ENCODE results near the gene TMEM87B. TPM values are rescaled to one million over a fixed set of nuclear protein-coding genes. Genes with fewer than 3 reads are reported as not detected.

TMEM87B gene
- total RNA-seq, 1 donor from 2014 or later = 11.7 TPM

DNA sequence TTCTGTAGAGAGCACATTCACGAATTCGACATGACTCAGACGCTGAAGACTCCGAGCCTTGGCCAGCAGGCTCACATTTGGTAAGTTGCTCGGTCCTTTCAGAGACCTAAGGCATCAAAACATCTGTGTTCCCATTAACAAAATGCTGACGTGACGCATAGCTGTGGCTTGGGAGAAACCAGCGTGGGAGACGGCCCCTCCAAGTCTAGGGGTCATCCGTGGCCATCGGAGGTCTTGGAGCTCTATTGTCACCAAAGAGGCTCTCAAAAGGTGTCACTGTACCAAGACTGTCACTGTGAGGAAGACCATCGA, 98.1 kb downstream of the TMEM87B start:
- Histone ChIP-seq H3K4me3 (no peak overlapping the region), H3K36me3 (no peaks in the 10 kb centered on the region), H3K27ac (no peak overlapping the region), H3K4me1 (no peaks in the 10 kb centered on the region), H3K9me3 (no peaks in the 10 kb centered on the region), H3K27me3 (no peaks in the 10 kb centered on the region)
- TF ChIP-seq, protein P1, sequence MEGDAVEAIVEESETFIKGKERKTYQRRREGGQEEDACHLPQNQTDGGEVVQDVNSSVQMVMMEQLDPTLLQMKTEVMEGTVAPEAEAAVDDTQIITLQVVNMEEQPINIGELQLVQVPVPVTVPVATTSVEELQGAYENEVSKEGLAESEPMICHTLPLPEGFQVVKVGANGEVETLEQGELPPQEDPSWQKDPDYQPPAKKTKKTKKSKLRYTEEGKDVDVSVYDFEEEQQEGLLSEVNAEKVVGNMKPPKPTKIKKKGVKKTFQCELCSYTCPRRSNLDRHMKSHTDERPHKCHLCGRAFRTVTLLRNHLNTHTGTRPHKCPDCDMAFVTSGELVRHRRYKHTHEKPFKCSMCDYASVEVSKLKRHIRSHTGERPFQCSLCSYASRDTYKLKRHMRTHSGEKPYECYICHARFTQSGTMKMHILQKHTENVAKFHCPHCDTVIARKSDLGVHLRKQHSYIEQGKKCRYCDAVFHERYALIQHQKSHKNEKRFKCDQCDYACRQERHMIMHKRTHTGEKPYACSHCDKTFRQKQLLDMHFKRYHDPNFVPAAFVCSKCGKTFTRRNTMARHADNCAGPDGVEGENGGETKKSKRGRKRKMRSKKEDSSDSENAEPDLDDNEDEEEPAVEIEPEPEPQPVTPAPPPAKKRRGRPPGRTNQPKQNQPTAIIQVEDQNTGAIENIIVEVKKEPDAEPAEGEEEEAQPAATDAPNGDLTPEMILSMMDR (IDR thresholded peaks at IDR 0.05) = no peak
- intact Hi-C loops (cut with DNase I) = no loop called here
- DNase-seq (ENCODE audit: low spot score in 2 of 2) = peak in 1 of 2 donors; percentile 58

DNA sequence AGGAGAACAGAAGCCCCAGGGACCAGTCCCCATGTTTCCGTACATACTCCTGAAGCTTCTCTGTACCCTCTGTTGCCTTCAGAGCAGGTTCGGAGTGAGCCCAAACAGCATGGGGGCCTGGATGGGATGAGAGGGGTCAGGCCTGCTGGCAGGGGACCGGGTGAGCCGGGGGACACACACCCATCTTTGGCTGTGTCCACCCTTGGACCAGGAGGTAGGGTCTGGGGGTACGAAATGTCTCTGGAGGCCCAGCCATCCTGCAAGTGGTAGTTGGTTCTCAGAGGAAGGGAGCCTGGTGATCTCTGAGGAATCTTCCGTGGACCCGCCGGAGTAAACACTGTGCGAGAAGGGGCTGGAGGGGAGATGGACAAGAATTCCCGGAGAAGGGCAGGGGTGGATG, 98.4 kb downstream of the TMEM87B start:
- H3K4me3 ChIP-seq = no peak overlapping the region
- H3K27ac ChIP-seq = no peak overlapping the region
- H3K36me3 ChIP-seq = no peaks in the 10 kb centered on the region
- intact Hi-C loops (cut with DNase I) = no loop called here
- no peaks in the 10 kb centered on the region for H3K9me3 ChIP-seq
- TF ChIP-seq, protein P1 (IDR thresholded peaks at IDR 0.05) = no peak
- H3K27me3 ChIP-seq = no peaks in the 10 kb centered on the region
- no peak for DNase-seq (ENCODE audit: low spot score in 2 of 2)
- H3K4me1 ChIP-seq = no peaks in the 10 kb centered on the region

DNA sequence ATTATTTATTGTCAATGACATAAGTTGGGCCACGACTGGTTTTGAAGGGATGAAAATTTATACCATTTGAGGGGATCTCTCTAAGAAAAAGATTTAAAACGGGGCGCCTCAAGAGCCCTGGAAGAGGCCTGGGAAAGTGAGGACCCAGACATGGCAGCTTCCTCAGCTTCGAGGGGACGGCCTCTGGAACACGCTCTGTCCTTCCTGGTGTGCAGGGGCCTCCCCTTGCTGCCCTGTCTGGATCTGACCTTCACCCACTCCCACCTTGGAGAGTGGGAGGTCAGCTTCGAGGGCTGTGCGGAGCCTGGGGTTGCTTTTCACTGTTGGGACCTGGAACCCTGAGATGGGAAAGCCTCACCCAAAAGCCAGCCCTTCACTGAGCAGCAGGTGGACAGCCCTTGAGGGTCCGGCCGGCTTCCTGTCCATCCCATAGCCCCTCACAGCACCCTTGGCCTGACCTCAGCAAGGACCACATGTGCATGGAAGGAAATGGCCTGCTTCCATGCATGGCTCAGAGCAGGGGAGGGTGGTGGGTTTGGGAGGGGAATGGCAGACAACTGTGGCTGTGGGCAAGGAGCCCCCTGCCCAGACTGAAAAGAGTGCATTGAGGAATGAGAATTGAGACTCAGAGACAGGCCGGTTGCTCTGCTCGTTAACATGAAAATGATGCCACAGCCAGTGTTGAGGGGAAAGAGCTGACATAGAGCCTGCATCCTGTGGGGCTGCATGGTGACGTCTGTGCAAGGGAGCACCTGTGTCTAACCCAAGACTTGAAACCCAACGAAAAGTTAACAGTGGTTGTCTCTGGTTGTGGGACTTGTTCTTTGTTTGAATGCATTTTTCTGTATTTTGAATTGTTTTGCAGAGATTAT, 99.4 kb downstream of the TMEM87B start:
- H3K4me1 ChIP-seq = no peaks in the 10 kb centered on the region
- no peak overlapping the region for H3K4me3 ChIP-seq
- H3K27ac ChIP-seq = no peak overlapping the region
- no peaks in the 10 kb centered on the region for H3K9me3 ChIP-seq
- intact Hi-C loops (cut with DNase I) = no loop called here
- TF ChIP-seq, protein P1 (IDR thresholded peaks at IDR 0.05) = no peak
- peak in 1 of 2 donors; percentile 54 for DNase-seq (ENCODE audit: low spot score in 2 of 2)
- no peaks in the 10 kb centered on the region for H3K36me3 ChIP-seq
- no peaks in the 10 kb centered on the region for H3K27me3 ChIP-seq

DNA sequence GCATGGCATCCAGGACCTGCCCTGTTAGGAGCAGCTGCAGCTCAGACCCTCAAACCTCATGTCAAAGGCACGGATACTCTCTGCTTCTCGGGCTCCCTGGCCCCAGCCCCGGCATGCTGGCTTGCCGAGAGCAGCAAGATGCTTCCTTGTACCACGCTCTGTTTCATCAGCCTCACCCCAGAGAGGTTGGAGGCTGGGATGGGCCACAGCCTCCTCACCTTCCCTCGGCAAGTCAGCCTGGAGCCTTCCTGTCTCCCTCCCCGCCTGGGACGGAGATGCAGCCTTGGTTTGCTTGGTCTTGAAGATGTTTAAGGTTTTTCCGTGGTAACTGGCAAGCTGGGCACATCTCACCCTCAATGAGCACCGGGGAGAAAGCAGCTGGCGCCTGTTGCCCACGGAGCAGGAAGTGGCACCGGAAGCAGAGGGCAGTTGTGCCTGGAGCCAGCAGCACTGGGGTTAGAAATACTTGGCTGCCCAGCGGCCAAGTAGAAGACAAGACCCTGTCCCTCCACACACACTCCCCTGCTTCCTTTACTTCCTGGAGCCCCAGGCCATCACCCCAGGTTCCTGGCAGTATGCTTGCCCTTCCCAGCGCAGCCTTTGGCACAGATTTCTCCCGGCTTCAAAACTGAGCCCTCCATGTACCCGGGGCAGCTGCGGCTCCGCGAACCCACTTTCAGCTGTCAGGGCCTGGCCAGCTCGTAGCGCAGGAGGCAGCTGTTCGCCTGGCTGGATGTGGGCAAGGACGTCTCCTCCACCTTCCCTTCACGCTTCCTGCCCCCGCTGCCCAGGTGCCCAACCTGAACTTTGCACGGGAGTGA, 100.5 kb downstream of the TMEM87B start:
- H3K27me3 ChIP-seq = no peaks in the 10 kb centered on the region
- H3K4me1 ChIP-seq = no peaks in the 10 kb centered on the region
- intact Hi-C loops (cut with DNase I) = no loop called here
- TF ChIP-seq, protein P1 (IDR thresholded peaks at IDR 0.05) = no peak
- H3K4me3 ChIP-seq = no peak overlapping the region
- no peaks in the 10 kb centered on the region for H3K9me3 ChIP-seq
- peak in 1 of 2 donors; percentile 59 for DNase-seq (ENCODE audit: low spot score in 2 of 2)
- no peaks in the 10 kb centered on the region for H3K36me3 ChIP-seq
- H3K27ac ChIP-seq = no peak overlapping the region

DNA sequence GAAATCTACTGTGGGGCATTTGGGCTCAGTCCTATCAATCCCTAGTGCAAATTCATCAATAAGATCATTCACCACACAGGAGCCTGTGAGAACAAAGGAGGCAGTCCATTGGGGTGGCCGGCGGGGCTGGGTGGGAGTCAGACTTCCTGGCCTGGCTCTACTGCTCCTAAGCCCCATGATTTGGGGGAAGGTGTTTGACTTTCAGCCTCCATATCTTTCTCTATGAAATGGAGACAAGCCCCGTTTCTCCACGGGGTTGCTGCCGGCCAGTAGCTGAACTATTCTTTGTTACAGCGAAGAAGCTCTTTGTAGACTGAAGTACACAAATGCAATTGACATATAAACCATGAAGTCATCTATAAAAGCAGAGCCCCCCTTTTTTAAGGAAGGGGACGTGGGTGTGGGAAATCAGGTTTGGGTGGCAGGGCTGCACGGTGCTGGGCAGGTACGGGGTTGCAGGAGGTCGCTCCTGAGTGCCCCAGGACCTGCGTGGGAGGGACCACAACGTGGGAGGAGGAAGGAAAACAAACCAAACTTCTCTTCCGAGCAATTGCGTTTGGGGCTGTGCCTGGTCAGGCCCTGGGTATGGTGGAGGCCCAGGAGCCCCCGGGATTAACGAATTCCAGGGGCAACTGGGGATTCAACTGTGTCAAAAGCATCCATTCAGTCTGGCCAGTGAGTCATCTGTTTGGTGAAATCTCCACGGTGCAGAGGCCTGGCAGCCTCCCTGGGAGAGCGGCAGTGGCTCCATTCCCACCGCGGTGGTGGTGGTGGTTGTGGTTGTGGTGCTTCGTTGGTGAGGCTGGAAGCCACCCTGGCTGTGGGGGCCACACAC, 101.3 kb downstream of the TMEM87B start:
- Histone ChIP-seq H3K36me3 (no peaks in the 10 kb centered on the region), H3K27me3 (no peaks in the 10 kb centered on the region), H3K27ac (no peak overlapping the region), H3K4me3 (no peak overlapping the region), H3K4me1 (no peaks in the 10 kb centered on the region), H3K9me3 (no peaks in the 10 kb centered on the region)
- intact Hi-C loops (cut with DNase I) = no loop called here
- DNase-seq (ENCODE audit: low spot score in 2 of 2) = peak in 1 of 2 donors; percentile 47
- TF ChIP-seq, protein P1 (IDR thresholded peaks at IDR 0.05) = no peak
